ENCODE results near the gene KEL. TPM values are rescaled to one million over a fixed set of nuclear protein-coding genes. Genes with fewer than 3 reads are reported as not detected.

KEL gene
- total RNA-seq, 3 donors from 2014 or later: 0.16 to 4.3 (median 2.2) TPM

DNA sequence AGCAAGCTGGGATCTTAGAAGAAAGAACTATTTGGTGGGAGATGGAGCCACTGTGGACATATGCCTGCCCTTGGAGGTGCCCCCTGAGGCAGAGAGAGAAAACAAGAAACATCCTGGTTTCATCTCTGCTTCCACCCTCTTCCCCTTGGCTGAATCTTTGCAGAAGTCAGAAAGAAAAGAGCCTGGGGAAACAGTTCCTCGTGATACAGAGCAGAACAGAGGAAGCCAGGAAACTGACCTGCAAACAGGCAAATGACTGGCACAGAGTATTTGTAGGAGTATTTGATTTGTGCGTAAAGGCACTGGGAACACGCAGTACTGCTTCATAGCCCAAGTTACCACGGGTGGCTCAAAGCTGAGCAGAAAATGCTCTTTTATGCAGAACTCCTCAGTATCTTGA lies 7.0 kb upstream of the KEL start:
- TF ChIP-seq POLR2AphosphoS5 (IDR thresholded peaks at IDR 0.05) (no peak), POLR2A (IDR thresholded peaks at IDR 0.05) (no peak)
- TF ChIP-seq, protein P1, sequence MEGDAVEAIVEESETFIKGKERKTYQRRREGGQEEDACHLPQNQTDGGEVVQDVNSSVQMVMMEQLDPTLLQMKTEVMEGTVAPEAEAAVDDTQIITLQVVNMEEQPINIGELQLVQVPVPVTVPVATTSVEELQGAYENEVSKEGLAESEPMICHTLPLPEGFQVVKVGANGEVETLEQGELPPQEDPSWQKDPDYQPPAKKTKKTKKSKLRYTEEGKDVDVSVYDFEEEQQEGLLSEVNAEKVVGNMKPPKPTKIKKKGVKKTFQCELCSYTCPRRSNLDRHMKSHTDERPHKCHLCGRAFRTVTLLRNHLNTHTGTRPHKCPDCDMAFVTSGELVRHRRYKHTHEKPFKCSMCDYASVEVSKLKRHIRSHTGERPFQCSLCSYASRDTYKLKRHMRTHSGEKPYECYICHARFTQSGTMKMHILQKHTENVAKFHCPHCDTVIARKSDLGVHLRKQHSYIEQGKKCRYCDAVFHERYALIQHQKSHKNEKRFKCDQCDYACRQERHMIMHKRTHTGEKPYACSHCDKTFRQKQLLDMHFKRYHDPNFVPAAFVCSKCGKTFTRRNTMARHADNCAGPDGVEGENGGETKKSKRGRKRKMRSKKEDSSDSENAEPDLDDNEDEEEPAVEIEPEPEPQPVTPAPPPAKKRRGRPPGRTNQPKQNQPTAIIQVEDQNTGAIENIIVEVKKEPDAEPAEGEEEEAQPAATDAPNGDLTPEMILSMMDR (IDR thresholded peaks at IDR 0.05): no peak
- Histone ChIP-seq H3K36me3 (no peaks in the 10 kb centered on the region), H3K27me3 (peaks cover 0 to 4% of the 10 kb centered on the region in 2 donors), H3K4me1 (no peaks in the 10 kb centered on the region), H3K4me3 (no peak overlapping the region), H3K9me3 (no peaks in the 10 kb centered on the region), H3K27ac (no peak overlapping the region)
- intact Hi-C loops (cut with DNase I; ENCODE audit: low total_unique reads): no loop called here
- DNase-seq (ENCODE audit: low spot score in 2 of 2): no peak

DNA sequence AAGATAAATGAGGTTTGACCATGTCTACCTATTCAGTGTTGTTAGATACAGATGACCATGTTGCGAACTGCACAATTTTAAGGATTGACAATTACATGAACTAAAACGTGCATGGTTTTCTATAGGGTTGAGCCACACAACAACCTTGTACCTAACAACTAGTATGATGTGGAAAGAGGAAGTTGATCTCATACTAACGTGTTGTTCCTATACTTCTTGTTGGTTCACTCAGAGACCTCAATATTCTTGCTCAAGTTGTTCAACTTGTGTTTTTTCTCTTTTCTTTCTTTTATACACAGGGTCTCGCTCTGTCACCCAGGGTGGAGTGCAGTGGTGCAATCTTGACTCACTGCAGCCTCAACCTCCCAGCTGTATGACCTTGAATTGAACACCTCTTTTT lies 6.1 kb upstream of the KEL start:
- Histone ChIP-seq H3K36me3 (no peaks in the 10 kb centered on the region), H3K4me1 (no peaks in the 10 kb centered on the region), H3K4me3 (no peak overlapping the region), H3K9me3 (no peaks in the 10 kb centered on the region), H3K27ac (no peak overlapping the region), H3K27me3 (peaks cover 0 to 4% of the 10 kb centered on the region in 2 donors)
- no peak for DNase-seq (ENCODE audit: low spot score in 2 of 2)
- intact Hi-C loops (cut with DNase I; ENCODE audit: low total_unique reads): no loop called here
- TF ChIP-seq POLR2A (IDR thresholded peaks at IDR 0.05): no peak
- TF ChIP-seq, protein P1 (IDR thresholded peaks at IDR 0.05): no peak
- TF ChIP-seq POLR2AphosphoS5 (IDR thresholded peaks at IDR 0.05): no peak

DNA sequence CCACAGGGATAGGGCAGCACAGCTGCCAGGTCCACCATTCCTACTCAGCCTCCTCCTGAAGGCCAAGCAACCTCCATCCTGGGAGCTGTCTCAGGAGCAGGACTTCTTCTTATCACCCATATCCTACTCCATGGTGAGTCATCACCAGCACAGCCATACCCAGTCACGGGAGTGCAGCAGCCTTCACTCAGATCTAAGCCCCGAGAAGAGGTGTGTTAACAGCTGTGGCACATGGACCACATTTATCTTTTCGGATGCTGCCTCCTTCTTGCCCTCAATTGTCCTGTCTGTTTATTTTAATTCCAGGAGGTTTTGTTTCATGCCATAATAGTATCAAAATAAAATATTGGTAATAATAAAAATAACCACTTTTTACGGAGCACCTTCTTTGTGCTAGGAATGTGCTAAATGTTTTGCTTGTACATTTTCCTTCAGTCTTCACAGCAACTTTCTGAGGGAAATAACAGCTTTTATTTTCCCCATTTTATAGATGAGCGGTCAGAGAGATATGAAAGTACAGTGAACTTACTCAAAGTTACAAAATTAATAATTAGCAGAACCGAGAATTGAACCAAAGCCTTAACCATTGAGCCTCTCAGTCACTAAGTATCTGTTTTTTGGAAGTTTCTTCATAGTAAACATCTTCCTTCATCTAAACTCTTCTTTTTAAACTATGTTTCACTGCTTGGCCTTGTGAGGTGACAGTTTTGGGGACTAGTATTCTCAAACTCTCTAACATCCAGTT lies 2.5 kb upstream of the KEL start:
- TF ChIP-seq, protein P1 (IDR thresholded peaks at IDR 0.05): no peak
- no peak for TF ChIP-seq POLR2A (IDR thresholded peaks at IDR 0.05)
- TF ChIP-seq POLR2AphosphoS5 (IDR thresholded peaks at IDR 0.05): no peak
- Histone ChIP-seq H3K4me1 (no peaks in the 10 kb centered on the region), H3K9me3 (no peaks in the 10 kb centered on the region), H3K36me3 (no peaks in the 10 kb centered on the region), H3K4me3 (no peak overlapping the region), H3K27me3 (peaks cover 0 to 4% of the 10 kb centered on the region in 2 donors), H3K27ac (no peak overlapping the region)
- no peak for DNase-seq (ENCODE audit: low spot score in 2 of 2)
- intact Hi-C loops (cut with DNase I; ENCODE audit: low total_unique reads): no loop called here

DNA sequence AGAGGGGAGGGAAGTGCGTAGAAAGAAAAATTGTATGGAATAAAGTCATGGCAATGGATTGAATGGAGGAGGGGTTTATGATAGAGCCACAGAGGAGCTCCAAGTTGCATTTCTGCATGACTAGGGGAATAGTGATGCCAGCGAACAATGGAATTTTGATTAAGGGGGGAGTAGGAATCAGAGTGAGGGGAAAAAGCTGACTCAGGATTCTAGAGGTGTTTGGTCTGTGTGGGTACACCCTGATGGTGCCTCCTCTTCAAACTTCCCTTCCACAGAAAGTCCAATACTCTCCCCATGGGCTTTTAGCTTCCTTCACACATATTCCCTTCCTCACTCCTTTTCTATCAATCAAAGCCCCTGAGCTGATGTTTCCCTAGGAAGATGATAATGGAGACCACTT lies 1.8 kb upstream of the KEL start:
- DNase-seq (ENCODE audit: low spot score in 2 of 2): no peak
- H3K4me3 ChIP-seq: no peak overlapping the region
- intact Hi-C loops (cut with DNase I; ENCODE audit: low total_unique reads): no loop called here
- peaks cover 0 to 4% of the 10 kb centered on the region in 2 donors for H3K27me3 ChIP-seq
- H3K36me3 ChIP-seq: no peaks in the 10 kb centered on the region
- TF ChIP-seq, protein P1 (IDR thresholded peaks at IDR 0.05): no peak
- TF ChIP-seq POLR2AphosphoS5 (IDR thresholded peaks at IDR 0.05) (no peak), POLR2A (IDR thresholded peaks at IDR 0.05) (no peak)
- no peaks in the 10 kb centered on the region for H3K9me3 ChIP-seq
- no peaks in the 10 kb centered on the region for H3K4me1 ChIP-seq
- H3K27ac ChIP-seq: no peak overlapping the region

DNA sequence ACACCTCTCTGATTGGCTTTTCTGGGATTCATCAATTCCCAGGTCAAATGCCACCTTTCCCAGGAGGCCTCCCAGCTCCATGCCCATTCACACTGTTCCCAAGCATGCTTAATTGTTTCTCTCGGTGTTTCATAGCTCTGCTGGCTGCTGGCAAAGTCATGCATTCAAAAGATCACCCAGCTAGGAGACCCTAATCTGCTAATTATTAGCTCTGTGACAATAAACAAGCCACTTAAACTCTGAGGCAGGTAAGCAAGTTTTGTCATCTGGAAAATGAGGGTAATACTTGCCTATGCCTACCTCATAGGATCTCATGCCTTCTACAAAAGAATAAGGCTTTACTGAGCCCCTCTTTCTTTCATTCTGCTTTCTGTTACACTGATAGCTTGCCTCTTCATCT lies 828 bp upstream of the KEL start:
- Histone ChIP-seq H3K4me1 (no peaks in the 10 kb centered on the region), H3K9me3 (no peaks in the 10 kb centered on the region), H3K36me3 (no peaks in the 10 kb centered on the region), H3K27me3 (peaks cover 0 to 4% of the 10 kb centered on the region in 2 donors), H3K27ac (no peak overlapping the region), H3K4me3 (no peak overlapping the region)
- TF ChIP-seq POLR2AphosphoS5 (IDR thresholded peaks at IDR 0.05): no peak
- no peak for TF ChIP-seq POLR2A (IDR thresholded peaks at IDR 0.05)
- TF ChIP-seq, protein P1 (IDR thresholded peaks at IDR 0.05): no peak
- intact Hi-C loops (cut with DNase I; ENCODE audit: low total_unique reads): no loop called here
- DNase-seq (ENCODE audit: low spot score in 2 of 2): no peak
